Breast epithelium (tissue), 3 donors: ENCODE results near the gene HDHD5.

Experiments
- CTCF ChIP-seq, 3 donors: fragments of 450-650 bp; IDR thresholded peaks; one replicate each; pipeline ENCODE4 v1.5.1; 2016 to 2017; ENCODE audit warnings: antibody characterized with exemption in 3 of 3, mild to moderate bottlenecking in 3 of 3, moderate library complexity in 3 of 3
- POLR2A ChIP-seq: fragments of 450-650 bp; IDR thresholded peaks from one replicate; pipeline ENCODE4 v1.6.1; 2016; ENCODE audit warnings: antibody characterized with exemption, mild to moderate bottlenecking, moderate library complexity
- POLR2AphosphoS5 ChIP-seq, 3 donors: sonication (generic); formaldehyde crosslinking; IDR thresholded peaks; one replicate each; pipeline ENCODE4 v1.6.1; 2017; ENCODE audit warnings: antibody characterized with exemption in 3 of 3

- TF ChIP-seq CTCF (IDR thresholded peaks at IDR 0.05) (no peak), POLR2AphosphoS5 (IDR thresholded peaks at IDR 0.05) (no peak), POLR2A (no peak)
Observed at GRCh38 chr22:17137170-17137569, 21.9 kb downstream of the HDHD5 start.
